Right atrium auricular region (tissue), 2 donors: Measurements from ENCODE around the gene QSOX2. TPM values are rescaled to one million over a fixed set of nuclear protein-coding genes. Genes with fewer than 3 reads are reported as not detected.

Source experiments
- DNase-seq: peaks from one replicate; pipeline ENCODE4 v3.0.0-alpha.2; 2019; ENCODE audit warnings: low spot score
- H3K27ac ChIP-seq, 2 donors: fragments of 200-600 bp; sonication (generic); 1 replicate in 1 of 2; 2 replicates in 1 of 2; pipeline ENCODE4 v1.5.1; 2016 to 2019
- H3K27me3 ChIP-seq, 2 donors: fragments of 200-600 bp; sonication (generic); one replicate each; pipeline versions ENCODE4 v1.5.1 to v1.6.0; 2017 to 2019
- H3K36me3 ChIP-seq: fragments of 200-600 bp; sonication (generic); one replicate; pipeline ENCODE4 v1.5.1; 2016
- H3K4me1 ChIP-seq, 2 donors: fragments of 200-600 bp; sonication (generic); one replicate each; pipeline versions ENCODE4 v1.5.1 to v1.6.0; 2017 to 2019
- H3K4me3 ChIP-seq, 2 donors: fragments of 200-600 bp; sonication (generic); 1 replicate in 1 of 2; 2 replicates in 1 of 2; pipeline ENCODE4 v1.5.1; 2017 to 2019; ENCODE audit warnings: mild to moderate bottlenecking in 1 of 2, moderate library complexity in 1 of 2
- H3K9me3 ChIP-seq, 2 donors: fragments of 200-600 bp; sonication (generic); one replicate each; pipeline ENCODE4 v1.5.1; 2019
- total RNA-seq, 2 donors: library from RNA; depleted of rRNA; stranded (reverse); fragments of >200 nt; gene quantifications; one replicate each; pipeline ENCODE4 v1.1.0, GENCODE V29; 2016
- TF ChIP-seq, protein P1 (sequence below), 2 donors: fragments of 200-600 bp; sonication (generic); IDR thresholded peaks; one replicate each; pipeline ENCODE4 v1.5.1; 2019; ENCODE audit warnings: antibody characterized with exemption in 2 of 2

QSOX2 gene
- total RNA-seq, 2 donors from 2014 or later, result 3.2 to 6.3 TPM

DNA sequence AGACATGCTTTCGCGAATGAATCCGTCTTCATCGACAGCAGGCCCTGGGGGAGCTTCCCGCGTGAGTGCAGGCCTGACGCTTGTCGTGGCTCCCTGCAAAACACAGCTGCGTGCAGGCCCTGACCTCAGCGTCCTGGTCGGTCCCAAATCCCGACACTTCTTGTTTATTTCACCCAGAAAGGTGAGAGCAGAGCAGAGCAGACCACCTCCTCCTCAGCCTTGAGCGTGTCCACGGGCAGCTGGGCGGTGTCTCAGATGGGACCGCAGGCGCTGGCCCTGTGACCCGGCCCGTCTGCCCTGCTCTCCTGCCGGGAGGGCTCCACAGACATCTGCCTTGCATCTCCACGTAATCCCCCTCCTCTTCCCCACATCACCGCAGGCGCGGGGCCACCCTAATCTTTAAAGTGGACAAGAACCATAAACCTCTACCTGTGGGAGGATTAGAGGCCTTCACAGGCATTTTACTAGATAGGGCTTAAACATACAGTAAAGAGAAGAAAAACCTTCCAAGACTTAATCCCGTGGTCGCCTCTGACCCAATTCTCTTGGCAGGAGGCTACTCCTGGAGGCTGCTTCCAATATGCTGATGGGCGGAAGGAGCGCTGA is 33.2 kb downstream of the QSOX2 start:
- H3K36me3 ChIP-seq, result peaks cover 56% of the 10 kb centered on the region
- TF ChIP-seq, protein P1, sequence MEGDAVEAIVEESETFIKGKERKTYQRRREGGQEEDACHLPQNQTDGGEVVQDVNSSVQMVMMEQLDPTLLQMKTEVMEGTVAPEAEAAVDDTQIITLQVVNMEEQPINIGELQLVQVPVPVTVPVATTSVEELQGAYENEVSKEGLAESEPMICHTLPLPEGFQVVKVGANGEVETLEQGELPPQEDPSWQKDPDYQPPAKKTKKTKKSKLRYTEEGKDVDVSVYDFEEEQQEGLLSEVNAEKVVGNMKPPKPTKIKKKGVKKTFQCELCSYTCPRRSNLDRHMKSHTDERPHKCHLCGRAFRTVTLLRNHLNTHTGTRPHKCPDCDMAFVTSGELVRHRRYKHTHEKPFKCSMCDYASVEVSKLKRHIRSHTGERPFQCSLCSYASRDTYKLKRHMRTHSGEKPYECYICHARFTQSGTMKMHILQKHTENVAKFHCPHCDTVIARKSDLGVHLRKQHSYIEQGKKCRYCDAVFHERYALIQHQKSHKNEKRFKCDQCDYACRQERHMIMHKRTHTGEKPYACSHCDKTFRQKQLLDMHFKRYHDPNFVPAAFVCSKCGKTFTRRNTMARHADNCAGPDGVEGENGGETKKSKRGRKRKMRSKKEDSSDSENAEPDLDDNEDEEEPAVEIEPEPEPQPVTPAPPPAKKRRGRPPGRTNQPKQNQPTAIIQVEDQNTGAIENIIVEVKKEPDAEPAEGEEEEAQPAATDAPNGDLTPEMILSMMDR (IDR thresholded peaks at IDR 0.05), result no peak
- no peak for DNase-seq

DNA sequence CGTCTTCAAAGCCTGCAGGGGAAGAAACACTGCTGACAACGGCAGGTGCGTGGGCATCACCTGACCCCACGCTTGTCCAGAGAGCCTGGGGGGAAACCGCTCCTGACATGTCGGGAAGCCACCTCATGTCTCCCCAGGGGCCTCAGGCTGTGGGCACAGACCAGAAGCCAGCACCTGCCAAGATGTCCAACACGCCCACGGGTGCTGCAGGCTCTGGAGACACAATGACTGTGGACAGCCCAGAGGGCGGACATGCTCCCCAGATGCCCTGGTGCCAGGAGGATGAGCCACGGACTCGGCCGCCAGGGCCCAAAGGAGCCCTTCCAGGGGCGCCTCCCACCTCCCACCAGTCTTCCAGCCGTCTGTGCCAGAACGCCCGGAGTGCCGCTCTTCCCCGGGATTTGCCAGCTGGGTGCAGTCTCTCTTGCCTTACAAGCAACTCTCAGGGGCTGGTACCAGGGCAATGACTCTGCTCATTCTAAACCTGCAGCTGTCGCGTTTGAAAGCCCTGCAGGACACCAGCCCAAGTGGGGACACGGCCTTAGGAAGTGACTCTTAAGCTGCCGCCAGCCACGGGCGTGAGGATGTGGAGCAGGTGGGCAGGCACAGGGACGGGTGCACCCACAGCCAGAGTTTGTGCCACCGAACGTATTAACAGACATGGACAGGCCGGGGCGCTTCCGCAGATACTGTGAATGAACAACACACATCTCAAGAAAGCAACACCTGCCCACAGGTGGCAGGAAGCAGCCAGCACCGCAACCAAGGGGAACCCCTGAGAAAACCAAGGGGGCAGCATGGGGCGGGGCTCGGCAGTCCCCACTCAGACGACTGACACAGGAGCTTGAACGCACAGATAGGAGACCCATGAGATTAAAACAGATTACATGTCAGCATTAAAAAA is 33.9 kb downstream of the QSOX2 start:
- Histone ChIP-seq H3K36me3 (peaks cover 48% of the 10 kb centered on the region), H3K4me3 (no peak overlapping the region), H3K27me3 (no peaks in the 10 kb centered on the region), H3K9me3 (no peaks in the 10 kb centered on the region), H3K27ac (no peak overlapping the region), H3K4me1 (no peaks in the 10 kb centered on the region)
- no peak for DNase-seq
- TF ChIP-seq, protein P1 (IDR thresholded peaks at IDR 0.05), result no peak

More for the DNA sequence above, 33.2 kb downstream of the QSOX2 start:
- no peaks in the 10 kb centered on the region for H3K9me3 ChIP-seq
- H3K4me3 ChIP-seq, result no peak overlapping the region
- no peaks in the 10 kb centered on the region for H3K4me1 ChIP-seq
- H3K27ac ChIP-seq, result no peak overlapping the region
- H3K27me3 ChIP-seq, result no peaks in the 10 kb centered on the region

DNA sequence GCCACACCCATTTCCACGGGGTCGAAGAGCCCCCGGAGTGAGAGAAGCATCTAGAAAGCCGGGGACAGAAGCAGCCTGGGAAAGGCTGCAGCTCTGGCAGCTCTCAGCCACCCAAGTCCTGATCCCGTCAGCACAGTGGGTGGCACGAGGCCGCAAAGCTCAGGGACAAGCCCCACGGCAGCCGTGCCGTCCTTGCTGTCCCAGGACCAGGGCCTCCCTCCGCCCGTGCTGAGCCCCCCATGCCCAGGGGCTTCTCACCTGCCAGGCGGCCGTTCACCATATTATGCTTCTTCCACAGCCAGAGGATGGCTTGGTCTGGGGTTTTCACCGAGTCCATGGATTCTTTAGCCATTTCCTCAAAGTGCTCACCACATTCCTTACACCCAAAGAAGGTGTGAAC is 34.6 kb downstream of the QSOX2 start:
- H3K36me3 ChIP-seq, result peaks cover 43% of the 10 kb centered on the region
- no peaks in the 10 kb centered on the region for H3K9me3 ChIP-seq
- no peaks in the 10 kb centered on the region for H3K27me3 ChIP-seq
- H3K4me3 ChIP-seq, result no peak overlapping the region
- no peak for DNase-seq
- no peak overlapping the region for H3K27ac ChIP-seq
- H3K4me1 ChIP-seq, result no peaks in the 10 kb centered on the region
- TF ChIP-seq, protein P1 (IDR thresholded peaks at IDR 0.05), result no peak

DNA sequence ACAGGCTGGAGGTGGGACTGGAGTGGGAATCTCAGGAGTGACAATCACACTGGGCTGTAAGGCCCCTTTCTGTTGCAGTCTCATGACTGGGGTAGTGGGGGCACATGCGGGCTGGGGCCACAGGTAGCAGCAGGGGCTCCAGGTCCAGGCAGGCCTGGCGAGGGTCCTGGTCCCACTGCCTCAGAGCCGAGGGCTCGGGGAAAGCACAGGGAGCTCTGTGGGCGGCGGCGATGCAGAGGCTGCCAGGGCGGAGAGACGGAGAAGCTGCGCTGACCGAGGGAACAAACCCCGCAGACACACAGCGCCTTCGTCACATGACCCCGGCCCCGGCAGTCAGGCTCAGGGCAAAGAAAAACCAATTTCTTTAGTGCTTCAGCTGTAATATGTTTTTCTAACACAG is 35.3 kb downstream of the QSOX2 start:
- Histone ChIP-seq H3K4me3 (no peak overlapping the region), H3K27ac (no peak overlapping the region), H3K27me3 (no peaks in the 10 kb centered on the region), H3K36me3 (peaks cover 37% of the 10 kb centered on the region), H3K4me1 (no peaks in the 10 kb centered on the region), H3K9me3 (no peaks in the 10 kb centered on the region)
- TF ChIP-seq, protein P1 (IDR thresholded peaks at IDR 0.05), result no peak
- DNase-seq, result no peak

DNA sequence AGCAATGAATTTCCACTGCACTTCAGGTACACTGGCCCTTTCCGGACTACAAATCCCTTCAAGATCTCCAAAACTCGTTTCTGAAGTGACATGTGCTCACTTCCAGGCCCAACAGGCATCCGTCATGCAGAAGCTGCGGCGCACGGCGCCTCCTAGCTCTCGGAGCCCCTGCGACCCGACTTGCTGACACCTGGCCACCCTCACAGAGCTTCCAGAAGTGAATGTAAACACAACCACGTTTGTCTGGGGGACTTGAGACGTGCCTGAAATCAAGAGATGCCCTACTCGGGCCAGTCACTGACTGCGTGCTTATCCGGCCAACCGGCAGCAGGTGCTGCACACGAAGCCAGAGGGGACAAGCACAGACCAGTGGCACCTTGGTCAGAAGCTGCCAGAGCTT is 35.8 kb downstream of the QSOX2 start:
- TF ChIP-seq, protein P1 (IDR thresholded peaks at IDR 0.05), result no peak
- H3K4me1 ChIP-seq, result peaks cover 0 to 2% of the 10 kb centered on the region in 2 donors
- no peak overlapping the region for H3K4me3 ChIP-seq
- H3K27ac ChIP-seq, result no peak overlapping the region
- DNase-seq, result no peak
- no peaks in the 10 kb centered on the region for H3K9me3 ChIP-seq
- H3K27me3 ChIP-seq, result peaks cover 0 to 2% of the 10 kb centered on the region in 2 donors
- H3K36me3 ChIP-seq, result peaks cover 33% of the 10 kb centered on the region
